KMS-11 (cell line): ENCODE data around the gene SCAI.
A peak's percentile ranks its signal among the peaks of the same experiment; 100 is the strongest.

Source experiments
- H2AFZ ChIP-seq: fragments of 200-600 bp; sonication (generic); 2 replicates; pipeline ENCODE4 v1.6.1; 2016; ENCODE audit warnings: antibody characterized with exemption, mixed run types, low read depth
- H3K27ac ChIP-seq: fragments of 200-600 bp; sonication (generic); 2 replicates; pipeline ENCODE4 v1.6.1; 2016; ENCODE audit warnings: mild to moderate bottlenecking, mixed run types
- H3K27me3 ChIP-seq: fragments of 200-600 bp; sonication (generic); 2 replicates; pipeline ENCODE4 v1.6.1; 2017; ENCODE audit warnings: mild to moderate bottlenecking, low read depth, mixed run types, moderate library complexity; ENCODE audit not compliant: insufficient read depth
- H3K36me3 ChIP-seq: fragments of 200-600 bp; sonication (generic); 2 replicates; pipeline ENCODE4 v1.6.1; 2017; ENCODE audit warnings: mild to moderate bottlenecking, mixed run types; ENCODE audit not compliant: insufficient read depth
- H3K4me1 ChIP-seq: fragments of 200-600 bp; sonication (generic); 2 replicates; pipeline ENCODE4 v1.6.1; 2016; ENCODE audit warnings: mild to moderate bottlenecking, low read depth, mixed run types; ENCODE audit not compliant: poor library complexity, severe bottlenecking
- H3K4me2 ChIP-seq: fragments of 200-600 bp; sonication (generic); 2 replicates; pipeline ENCODE4 v1.7.0; 2016; ENCODE audit warnings: mild to moderate bottlenecking, mixed run types
- H3K4me3 ChIP-seq: fragments of 200-600 bp; sonication (generic); IDR thresholded peaks from 2 replicates; pipeline ENCODE4 v1.6.1; 2017; ENCODE audit warnings: low read depth, low read length, mixed read lengths; ENCODE audit not compliant: insufficient read depth
- H3K79me2 ChIP-seq: fragments of 200-600 bp; sonication (generic); 2 replicates; pipeline ENCODE4 v1.6.1; 2016; ENCODE audit warnings: low read depth, mixed run types; ENCODE audit not compliant: insufficient read depth
- H3K9ac ChIP-seq: fragments of 200-600 bp; sonication (generic); 2 replicates; pipeline ENCODE4 v1.6.1; 2016; ENCODE audit warnings: mild to moderate bottlenecking, mixed run types
- H4K20me1 ChIP-seq: fragments of 200-600 bp; sonication (generic); 2 replicates; pipeline ENCODE4 v1.6.1; 2016; ENCODE audit warnings: mild to moderate bottlenecking, mixed run types; ENCODE audit not compliant: insufficient read depth
- CTCF ChIP-seq: fragments of 200-600 bp; sonication (generic); conservative IDR thresholded peaks from 2 replicates; pipeline ENCODE4 v1.6.1; 2017; ENCODE audit warnings: low read depth, mild to moderate bottlenecking, antibody characterized with exemption, low read length, moderate library complexity, mixed read lengths

Gene SCAI

GRCh38 chr9:125146247-125146646 is 2.9 kb upstream of the SCAI start:
- peak overlapping the region; percentile 26; the same call in 1 of the 2 replicates for H3K27ac ChIP-seq
- peak overlapping the region; percentile 4; the same call in 1 of the 2 replicates for H3K9ac ChIP-seq
- TF ChIP-seq CTCF, result no peak
- H3K27me3 ChIP-seq, result no peaks in the 10 kb centered on the region
- H3K4me1 ChIP-seq, result peaks cover 42% of the 10 kb centered on the region
- no peaks in the 10 kb centered on the region for H4K20me1 ChIP-seq
- H3K36me3 ChIP-seq, result no peaks in the 10 kb centered on the region
- H2AFZ ChIP-seq, result no peak overlapping the region
- H3K4me3 ChIP-seq, result no peak overlapping the region
- H3K79me2 ChIP-seq, result no peaks in the 10 kb centered on the region
- peak overlapping the region; percentile 42 for H3K4me2 ChIP-seq

- H3K4me1 ChIP-seq, result peaks cover 42% of the 10 kb centered on the region
- no peaks in the 10 kb centered on the region for H4K20me1 ChIP-seq
- TF ChIP-seq CTCF, result no peak
- no peaks in the 10 kb centered on the region for H3K27me3 ChIP-seq
- no peaks in the 10 kb centered on the region for H3K36me3 ChIP-seq
- no peaks in the 10 kb centered on the region for H3K79me2 ChIP-seq
- H3K4me2 ChIP-seq, result no peak overlapping the region; the same call in 1 of the 2 replicates
- no peak overlapping the region for H3K4me3 ChIP-seq
- no peak overlapping the region for H2AFZ ChIP-seq
- no peak overlapping the region for H3K27ac ChIP-seq
- H3K9ac ChIP-seq, result no peak overlapping the region
Observed at GRCh38 chr9:125145425-125145824, 2.1 kb upstream of the SCAI start.

- peak overlapping the region; percentile 71 for H3K4me2 ChIP-seq
- H3K27ac ChIP-seq, result no peak overlapping the region
- peak overlapping the region; percentile 19; the same call in 1 of the 2 replicates for H3K9ac ChIP-seq
- no peaks in the 10 kb centered on the region for H3K36me3 ChIP-seq
- H3K79me2 ChIP-seq, result no peaks in the 10 kb centered on the region; the same call in 1 of the 2 replicates
- H3K4me1 ChIP-seq, result peaks cover 33% of the 10 kb centered on the region
- H4K20me1 ChIP-seq, result no peaks in the 10 kb centered on the region
- TF ChIP-seq CTCF, result no peak
- H3K4me3 ChIP-seq, result no peak overlapping the region
- peak overlapping the region; percentile 19; the same call in 1 of the 2 replicates for H2AFZ ChIP-seq
- no peaks in the 10 kb centered on the region for H3K27me3 ChIP-seq
Observed at GRCh38 chr9:125142560-125143376, 560 bp downstream of the SCAI start.

- H3K27ac ChIP-seq, result no peak overlapping the region
- no peak for TF ChIP-seq CTCF
- no peak overlapping the region for H3K9ac ChIP-seq
- no peaks in the 10 kb centered on the region for H4K20me1 ChIP-seq
- no peaks in the 10 kb centered on the region for H3K27me3 ChIP-seq
- H3K4me3 ChIP-seq, result no peak overlapping the region
- H3K4me2 ChIP-seq, result no peak overlapping the region
- no peak overlapping the region for H2AFZ ChIP-seq
- no peaks in the 10 kb centered on the region for H3K36me3 ChIP-seq
- H3K4me1 ChIP-seq, result peaks cover 23% of the 10 kb centered on the region
- H3K79me2 ChIP-seq, result no peaks in the 10 kb centered on the region; the same call in 1 of the 2 replicates
Observed at GRCh38 chr9:125141751-125142150, 1.6 kb downstream of the SCAI start.
